Measurements from ENCODE around the gene NEK8.

GRCh38 chr17:28729950-28730330 is 1.4 kb downstream of the NEK8 start:
- TF ChIP-seq CTCF (IDR thresholded peaks at IDR 0.05) (no peak), POLR2A (IDR thresholded peaks at IDR 0.05) (no peak)

All from lower leg skin (tissue), 3 donors.